ENCODE measurements around the gene UGDH.
"Not testable (repeated sequence)": the region's sequence is repeated elsewhere in the genome, so short reads cannot be mapped to it uniquely, and the experiment has no call there.

The UGDH gene

DNA sequence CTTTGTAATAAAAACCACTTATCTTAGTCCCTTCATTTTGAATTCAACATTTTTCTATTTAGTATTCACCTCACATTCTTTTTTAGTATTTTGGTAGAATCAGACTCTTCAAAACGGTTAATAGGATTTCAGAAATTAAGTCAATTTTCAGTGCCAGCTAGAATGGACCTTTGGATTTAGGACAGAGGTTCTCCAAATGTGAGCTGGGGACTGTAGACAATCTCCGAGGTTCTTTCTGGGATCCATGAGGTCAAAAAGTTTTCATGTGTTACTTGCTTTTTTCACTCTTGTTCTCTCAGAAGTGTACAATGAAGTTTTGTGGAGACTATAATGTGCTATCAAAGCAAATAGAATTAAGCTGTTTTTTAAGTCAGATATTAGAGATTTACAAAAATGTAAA is 2.3 kb upstream of the UGDH start:
- DNase-seq (ENCODE audit: low spot score), result no peak

DNA sequence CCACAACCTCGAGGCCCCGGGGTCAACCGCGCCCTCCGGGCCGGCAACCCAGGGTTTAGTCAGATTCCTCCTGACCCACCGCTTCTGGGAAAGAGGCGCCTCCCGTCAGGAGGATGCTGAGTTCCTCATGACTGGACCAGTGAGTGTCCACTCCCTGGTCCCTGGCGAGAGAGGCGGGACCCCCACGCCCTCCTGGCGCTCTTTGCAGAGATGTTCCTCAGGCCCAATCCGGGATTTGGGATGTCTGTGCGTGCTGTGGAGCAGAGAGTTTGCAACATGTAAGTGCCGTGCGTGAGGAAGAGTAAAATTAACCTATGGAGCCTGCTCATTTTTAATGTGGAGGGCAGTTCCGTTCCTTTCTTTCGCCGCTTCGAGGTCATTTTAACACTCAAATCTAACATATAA is 824 bp upstream of the UGDH start:
- no peak for DNase-seq (ENCODE audit: low spot score)

DNA sequence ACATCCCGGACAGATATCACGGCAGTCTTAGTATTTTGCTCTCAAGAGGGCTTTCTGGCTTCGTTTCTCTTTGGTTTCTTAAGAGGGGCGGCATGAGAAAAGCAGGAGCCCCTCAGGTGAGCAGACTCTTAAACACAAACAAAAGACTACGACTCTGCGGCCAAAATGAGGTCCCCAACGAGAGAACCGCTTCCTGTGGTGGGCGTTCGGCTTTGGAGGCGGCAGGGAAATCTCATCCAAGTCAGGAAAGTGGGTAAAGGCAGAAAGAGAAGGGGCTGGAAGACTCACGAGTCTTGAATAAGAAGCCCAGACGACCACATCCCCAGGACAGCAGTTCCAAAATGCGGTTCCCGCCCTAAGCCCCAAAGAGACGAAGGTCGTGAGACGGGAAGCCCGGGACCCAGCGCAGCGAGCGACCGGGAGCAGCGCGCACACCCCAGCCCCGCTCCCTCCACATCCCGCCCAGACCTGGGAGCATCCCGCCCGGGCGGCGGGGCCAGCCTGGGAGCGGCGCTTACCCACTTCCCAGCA is 409 bp downstream of the UGDH start:
- DNase-seq (ENCODE audit: low spot score), result no peak

DNA sequence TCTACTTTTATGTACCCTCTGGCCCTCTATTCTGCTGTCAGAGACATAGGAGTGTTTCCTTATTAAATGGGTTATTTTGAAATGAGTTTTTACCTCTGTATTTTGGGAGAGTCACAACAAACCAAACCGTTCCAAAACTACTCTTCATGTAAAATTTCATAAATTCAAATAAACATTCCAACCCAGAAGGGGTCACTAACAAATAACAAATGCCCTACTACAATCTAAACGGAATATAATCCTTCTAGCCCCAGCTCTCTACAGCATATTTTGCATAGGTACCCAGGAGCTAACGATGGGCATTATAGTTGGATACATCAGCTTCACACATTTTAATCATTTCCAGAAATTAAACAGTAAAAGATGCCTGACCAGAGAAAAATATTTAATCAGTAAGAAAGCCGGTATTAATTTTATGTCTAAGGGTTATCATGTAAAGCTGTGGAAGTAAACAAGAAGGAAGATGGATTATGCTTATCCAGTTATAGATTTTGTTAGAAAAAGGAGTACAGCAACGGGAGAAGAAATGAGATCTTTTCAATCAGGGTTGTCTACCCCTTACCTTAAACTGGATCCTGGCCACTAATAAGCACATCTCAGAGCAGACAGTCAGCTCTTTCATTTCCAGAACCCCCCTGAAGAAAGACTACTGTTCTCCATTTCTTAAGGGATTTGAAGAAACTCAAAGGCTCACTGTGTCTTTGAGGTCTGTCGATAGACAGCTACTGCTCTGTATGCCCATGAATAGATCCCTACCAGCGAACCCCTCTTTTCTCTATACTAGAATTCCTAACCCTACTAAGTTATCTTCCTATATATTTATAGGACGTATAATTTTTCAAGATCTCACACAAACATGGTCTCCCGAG is 1.2 kb downstream of the UGDH start:
- DNase-seq (ENCODE audit: low spot score), result no peak

DNA sequence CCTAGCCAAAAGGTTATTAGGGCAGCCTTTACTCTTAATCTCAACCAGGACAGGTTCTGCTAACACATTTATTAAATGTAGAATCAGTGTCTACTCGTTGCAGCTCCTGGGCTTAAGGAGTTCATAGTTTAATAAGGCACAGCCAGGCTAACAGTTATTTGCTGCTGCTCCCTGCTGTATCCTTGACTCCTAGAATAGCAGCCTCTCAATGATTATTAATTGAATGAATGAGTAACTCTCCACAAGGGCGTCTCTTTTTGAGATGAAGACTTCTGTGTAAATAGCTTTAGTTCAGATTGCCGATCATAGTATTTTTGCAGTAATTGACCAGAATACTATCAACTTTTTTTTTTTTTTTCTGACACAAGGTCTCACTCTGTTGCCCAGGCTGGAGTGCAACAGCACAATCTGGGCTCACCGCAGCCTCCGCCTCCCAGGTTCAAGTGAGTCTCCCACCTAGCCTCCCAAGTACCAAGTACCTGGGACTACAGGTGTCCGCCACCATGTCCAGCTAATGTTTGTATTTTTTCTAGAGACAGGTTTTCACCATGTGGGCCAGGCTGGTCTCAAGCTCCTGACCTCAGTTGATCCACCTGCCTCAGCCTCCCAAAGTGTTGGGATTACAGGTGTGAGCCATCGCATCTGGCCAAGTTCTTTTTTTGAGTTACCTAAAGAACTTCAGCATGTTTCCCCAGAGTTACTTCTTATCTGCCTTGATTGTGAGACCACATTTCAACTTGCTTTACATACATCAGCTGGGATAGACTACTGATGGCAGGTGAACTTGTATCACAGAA is 2.9 kb downstream of the UGDH start:
- DNase-seq (ENCODE audit: low spot score), result no peak

DNA sequence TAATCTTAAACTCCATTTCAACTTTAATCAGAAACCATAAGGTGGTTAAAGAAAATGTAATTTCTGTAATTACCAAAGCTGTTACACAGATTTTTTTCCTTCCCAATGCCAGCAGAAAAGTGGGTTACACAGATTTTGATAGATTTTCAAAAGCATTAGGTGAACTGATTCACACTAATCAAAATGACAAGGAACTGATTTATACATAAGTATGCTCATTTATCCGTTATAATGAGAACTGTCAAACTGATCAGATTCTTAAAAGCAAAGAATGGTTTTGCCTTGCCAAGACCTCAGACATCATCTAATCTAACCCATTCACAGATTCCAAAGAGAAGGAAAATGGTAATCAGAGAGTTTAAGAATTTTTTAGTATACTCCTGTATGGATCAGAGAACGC is 5.2 kb downstream of the UGDH start:
- DNase-seq (ENCODE audit: low spot score), result no peak

DNA sequence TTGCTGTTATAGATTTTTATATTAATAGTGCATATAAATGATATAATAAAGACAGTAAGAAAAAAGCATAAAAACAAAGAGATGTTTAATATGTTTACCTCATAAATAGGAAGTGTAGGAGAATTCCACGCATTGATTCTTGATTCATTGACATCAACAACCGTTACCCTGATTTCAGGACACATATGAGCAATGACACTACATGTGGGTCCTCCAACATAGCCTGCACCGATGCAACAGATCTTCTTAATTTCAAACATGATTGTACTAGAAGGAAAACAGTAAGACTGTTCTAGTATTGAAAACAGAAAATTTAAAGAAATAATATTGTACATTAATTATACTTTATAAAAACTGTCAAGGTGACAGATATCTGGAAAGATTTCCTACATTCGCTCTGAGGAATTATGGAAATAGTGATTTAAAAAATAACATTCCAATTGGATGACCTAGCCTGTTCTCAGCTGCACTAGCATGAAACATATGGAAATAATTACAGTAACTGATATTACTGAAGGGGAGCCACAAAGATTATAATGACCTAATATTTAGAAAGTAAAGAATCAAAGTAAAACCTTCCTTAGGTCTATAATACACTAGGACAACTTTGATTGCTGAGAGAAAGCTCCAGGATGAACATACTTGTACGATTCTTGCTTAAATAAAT is 5.9 kb downstream of the UGDH start:
- no peak for DNase-seq (ENCODE audit: low spot score)

DNA sequence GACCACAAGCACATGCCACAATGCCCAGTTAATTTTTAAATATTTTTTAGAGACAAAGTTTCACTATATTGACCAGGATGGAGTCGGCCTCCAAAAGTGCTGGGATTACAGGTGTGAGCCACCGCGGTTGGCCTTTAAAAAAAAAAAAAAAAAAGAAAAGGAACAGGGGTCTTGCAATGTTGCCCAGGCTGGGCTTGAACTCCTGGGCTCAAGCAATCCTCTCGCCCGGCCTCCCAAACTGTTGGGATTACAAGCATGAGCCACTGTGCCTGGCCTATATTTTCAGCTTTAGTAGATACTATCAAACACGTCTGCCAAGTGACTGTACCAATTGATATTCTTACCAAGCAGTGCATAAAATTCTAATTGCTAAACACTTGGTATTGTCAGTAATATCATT is 8.8 kb downstream of the UGDH start:
- DNase-seq (ENCODE audit: low spot score), result no peak

DNA sequence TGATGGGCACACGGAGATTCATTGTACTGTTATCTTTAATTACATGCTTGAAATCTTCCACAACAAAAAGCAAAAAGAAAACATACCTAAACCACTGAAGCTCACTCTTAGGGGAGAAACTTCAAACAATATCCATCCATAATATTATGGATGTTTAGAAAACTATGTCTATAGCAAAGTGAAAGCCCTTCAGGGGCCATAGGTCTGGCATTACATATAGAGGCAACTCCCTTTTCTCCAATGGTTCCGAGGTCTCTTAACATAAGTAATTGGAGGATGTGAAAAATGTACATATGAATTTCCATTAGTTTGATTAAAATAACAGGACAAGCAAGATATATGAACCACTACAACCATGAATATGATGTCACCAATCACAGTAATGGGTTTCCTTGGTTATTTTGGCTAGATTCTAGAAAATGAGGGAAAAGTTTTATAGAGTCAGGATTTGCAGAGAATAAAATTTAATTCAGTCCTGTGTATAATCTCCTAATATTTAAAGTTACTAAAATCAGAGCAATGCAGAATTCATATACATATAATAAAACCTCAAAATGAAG is 10.8 kb downstream of the UGDH start:
- no peak for DNase-seq (ENCODE audit: low spot score)

DNA sequence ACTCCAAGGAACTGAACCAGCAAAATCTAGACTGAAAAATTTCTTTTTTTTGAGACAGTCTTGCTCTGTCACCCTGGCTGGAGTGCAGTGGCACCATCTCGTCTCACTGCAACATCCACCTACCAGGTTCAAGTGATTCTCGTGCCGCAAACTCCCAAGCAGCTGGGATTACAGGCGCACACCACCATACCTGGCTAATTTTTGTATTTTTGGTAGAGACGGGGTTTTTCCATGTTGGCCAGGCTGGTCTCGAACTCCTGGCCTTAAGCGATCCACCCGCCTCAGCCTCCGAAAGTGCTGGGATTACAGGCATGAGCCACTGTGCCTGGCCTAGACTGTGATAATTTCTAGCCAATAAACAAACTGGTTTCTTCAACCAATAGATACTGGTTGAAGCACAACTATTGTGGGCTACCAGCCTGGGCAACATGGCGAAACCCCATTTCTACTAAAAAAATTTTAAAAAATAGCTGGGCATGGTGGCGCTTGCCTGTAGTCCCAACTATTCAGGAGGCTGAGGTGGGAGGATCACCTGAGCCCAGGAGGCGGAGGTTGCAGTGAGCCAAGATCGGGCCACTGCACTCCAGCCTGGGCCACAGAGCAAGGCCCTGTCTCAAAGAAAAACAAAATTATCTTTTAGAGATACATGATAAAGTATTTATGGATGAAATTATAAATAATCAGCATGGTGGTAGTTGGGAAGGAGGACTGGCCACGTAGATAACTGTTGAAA is 11.4 kb downstream of the UGDH start:
- DNase-seq (ENCODE audit: low spot score), result not testable (repeated sequence)

DNA sequence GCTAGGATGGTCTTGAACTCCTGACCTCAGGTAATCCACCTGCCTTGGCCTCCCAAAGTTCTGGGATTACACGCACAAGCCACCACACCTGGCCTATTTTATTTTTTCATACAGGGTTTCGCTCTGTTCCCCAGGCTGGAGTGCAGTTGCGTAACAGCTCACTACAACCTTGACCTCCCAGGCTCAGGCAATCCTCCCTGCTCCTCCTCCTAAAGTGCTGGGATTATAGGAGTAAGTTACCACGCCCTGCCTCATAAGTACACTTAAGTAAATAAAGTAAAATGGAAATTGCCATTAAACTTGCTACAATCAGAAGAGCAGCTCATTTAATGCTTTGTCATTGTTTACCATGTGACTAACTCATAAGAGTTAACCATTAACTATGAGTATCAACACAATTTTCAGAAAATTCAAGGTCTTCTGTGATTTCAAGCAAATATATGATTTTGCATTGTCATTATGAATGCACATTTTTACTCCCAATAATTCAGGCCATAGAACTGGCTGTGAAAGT is 12.3 kb downstream of the UGDH start:
- DNase-seq (ENCODE audit: low spot score), result no peak

DNA sequence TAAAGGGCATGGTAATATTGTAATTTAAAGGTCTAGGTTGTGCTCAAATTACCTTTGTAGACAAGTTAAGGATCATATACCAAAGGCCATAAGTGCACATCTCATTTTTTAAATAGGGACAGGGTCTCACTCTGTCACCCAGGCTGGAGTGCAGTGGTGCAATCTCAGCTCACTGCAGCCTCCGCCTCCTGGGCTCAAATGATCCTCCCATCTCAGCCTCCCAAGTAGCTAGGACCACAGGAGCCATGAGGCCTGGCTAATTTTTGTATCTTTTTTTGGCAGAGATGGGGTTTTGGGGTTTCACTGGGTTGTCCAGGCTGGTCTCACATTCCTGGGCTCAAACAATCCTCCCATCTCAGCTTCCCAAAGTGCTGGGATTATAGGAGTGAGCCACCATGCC is 13.0 kb downstream of the UGDH start:
- DNase-seq (ENCODE audit: low spot score), result not testable (repeated sequence)

DNA sequence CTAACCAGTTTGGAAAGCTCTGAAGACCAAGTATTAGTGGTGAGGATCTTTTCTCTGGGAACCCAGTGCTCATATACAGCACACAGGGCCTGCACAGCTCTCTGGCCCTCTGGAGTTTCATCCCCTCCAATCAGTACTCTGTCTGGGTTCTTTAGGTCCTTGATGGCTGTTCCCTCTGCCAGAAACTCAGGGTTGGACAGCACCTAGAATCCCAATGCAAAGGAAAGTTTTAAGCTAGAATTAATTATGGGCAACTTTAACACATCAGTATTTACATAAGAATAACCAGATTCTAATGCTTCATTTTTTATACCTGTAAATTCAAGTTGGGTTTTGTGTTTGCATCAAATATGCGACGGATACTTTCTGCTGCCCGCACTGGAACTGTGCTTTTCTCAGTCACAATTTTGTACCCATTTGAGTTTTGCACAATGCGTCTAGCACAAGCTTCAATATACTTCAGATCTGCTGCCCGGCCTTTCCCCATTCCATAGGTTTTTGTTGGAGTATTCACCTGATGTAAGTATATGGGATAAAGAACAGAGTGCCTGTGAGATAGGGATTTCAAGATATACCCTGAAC is 16.8 kb downstream of the UGDH start:
- no peak for DNase-seq (ENCODE audit: low spot score)

DNA sequence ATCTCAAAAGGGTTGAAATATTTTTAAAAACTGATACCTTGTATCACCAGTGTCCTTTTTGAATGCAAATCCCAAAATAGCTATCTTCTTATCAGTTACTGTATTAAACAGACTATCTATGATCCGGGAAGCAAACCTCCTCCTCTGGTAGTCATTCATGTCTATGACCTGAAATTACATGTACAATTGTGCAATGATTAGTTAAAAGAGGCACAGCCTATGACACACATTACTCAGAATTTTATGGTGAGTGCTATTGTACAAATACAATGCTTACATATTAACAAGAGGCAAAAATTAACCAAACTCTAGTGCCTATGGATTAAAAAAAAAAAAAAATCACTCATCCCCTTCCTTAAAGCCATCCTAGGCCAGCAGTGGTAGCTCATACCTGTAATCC is 21.7 kb downstream of the UGDH start:
- no peak for DNase-seq (ENCODE audit: low spot score)

DNA sequence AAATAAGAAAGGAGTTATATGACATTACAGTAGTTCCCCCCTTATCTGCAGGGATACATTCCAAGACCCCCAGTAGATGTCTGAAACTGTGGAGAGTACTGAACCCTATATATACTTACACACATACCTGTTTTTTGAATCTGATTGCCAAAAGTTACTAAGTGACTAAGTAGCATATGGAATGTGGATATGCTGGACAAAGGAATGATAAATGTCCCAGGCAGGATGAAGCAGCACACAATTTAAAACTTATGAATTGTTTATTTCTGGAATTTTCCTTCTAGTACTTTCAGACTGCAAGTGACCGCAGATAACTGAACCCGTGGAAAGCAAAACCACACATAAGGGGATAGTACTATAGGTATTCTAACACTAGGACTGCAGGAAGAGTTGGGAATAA is 22.7 kb downstream of the UGDH start:
- no peak for DNase-seq (ENCODE audit: low spot score)

DNA sequence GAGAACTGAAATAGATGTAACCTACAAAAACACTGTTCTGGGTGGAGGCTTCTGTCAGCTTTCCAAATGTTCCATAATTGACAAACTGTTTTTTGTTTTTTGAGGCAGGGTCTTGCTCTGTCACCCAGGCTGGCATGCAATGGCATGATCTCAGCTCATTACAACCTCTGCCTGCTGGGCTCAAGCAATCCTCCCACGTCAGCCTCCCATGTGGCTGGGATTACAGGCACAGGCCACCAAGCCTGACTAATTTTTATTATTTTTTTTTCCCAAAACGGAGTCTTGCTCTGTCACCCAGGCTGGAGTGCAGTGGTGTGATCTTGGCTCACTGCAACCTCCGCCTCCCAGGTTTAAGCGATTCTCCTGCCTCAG is 24.6 kb downstream of the UGDH start:
- DNase-seq (ENCODE audit: low spot score), result not testable (repeated sequence)

DNA sequence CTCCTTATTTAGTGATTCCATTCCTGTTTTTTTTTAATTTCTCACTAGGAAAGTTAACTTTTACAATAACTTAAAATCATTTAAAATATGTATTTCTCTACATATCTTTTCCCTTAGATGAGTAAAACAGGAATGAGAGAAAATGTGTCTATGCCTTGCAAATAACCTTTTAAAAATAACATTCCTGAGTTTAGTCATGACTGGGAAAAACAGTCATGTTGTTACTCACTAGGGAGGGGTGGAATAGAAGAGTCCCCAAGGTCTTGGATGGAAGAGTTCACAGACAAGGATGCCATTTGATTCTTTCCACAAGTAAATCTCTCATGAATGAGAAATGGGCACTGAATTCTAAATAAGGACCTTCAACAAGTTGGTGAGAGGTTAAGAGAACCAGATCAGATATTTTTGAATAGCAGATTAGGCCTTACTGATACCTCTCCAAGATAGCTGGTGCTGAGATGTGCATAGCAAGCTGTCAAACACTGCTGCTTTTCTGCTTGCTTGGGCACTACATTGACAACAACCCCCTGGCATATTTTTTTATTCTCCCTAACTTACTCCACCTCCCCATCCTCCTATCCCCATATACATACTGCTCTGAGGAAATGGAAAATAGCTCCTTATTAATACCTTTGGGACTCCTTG is 25.1 kb downstream of the UGDH start:
- DNase-seq (ENCODE audit: low spot score), result no peak

DNA sequence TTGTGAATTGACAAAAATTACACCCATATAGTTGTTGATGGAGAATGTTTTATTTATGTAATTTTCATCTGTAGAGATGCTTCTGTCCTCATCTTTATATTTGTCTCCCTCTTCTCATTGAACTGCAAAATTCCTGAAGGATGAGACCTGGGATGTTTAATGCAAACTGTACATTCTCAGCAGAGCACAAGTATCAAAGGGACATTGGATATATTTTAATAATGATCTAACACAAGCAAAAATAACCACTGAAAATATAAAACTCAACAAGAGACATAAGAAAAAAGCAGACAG is 28.6 kb downstream of the UGDH start:
- no peak for DNase-seq (ENCODE audit: low spot score)

DNA sequence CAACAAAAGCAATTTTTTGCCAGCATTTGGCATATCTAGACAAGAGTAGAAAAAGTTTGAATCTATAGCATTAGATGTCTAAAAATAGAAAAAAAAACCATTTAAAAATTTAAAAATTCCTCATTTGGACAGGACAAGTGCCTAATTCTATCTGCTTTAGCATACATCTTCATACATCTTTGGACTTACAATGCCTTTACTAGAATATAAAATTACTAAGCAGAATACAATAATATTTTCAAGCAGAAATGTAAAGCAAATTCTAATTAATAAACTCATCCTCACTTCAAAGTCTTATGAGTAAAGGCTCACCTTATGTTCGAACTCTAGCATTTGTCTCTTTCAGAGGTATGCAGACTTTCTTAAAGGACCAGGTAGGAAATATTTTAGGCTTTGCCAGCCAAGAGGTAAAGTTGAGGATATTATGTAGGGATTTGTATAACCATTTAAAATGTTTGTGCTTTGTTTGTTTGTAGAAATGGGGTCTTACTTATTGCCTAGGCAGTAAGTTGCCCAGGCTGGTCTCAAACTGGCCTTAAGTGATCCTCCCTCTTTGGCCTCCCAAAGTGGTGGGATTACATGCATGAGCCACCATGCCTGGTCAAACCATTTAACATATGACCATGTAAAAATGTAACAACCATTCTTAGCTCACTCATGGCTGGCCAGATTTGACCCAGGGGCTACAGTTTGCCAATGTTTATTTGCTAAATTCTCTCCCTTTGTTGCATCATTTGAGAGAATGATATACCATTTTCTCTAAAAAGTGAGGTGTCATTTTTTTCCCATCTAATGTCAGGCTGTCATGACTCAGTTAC is 29.1 kb downstream of the UGDH start:
- DNase-seq (ENCODE audit: low spot score), result no peak

Data from left forelimb (tissue), 1 donor.